Vagina (tissue), 2 donors: ENCODE measurements around the gene SNAP91. TPM values are rescaled to one million over a fixed set of nuclear protein-coding genes. Genes with fewer than 3 reads are reported as not detected.

Experiments used
- DNase-seq, 2 donors: peaks; one replicate each; pipeline ENCODE4 v3.0.0-alpha.2; 2017; ENCODE audit errors: extremely low spot score in 2 of 2
- H3K27ac ChIP-seq: fragments of 200-600 bp; sonication (generic); one replicate; pipeline ENCODE4 v1.5.1; 2019
- H3K27me3 ChIP-seq: fragments of 200-600 bp; sonication (generic); one replicate; pipeline ENCODE4 v1.5.1; 2019
- H3K36me3 ChIP-seq, 2 donors: fragments of 200-600 bp; sonication (generic); one replicate each; pipeline ENCODE4 v1.5.1; 2017 to 2019
- H3K4me1 ChIP-seq: fragments of 200-600 bp; sonication (generic); one replicate; pipeline ENCODE4 v1.5.1; 2019
- H3K4me3 ChIP-seq, 2 donors: fragments of 200-600 bp; sonication (generic); 1 replicate in 1 of 2; 2 replicates in 1 of 2; pipeline ENCODE4 v1.5.1; 2016 to 2019
- H3K9me3 ChIP-seq: fragments of 200-600 bp; sonication (generic); one replicate; pipeline ENCODE4 v1.5.1; 2019
- CTCF ChIP-seq, 3 experiments: fragments of 450-650 bp in 2 of 3; fragments of 200-600 bp in 1 of 3; sonication (generic) in 1 of 3; IDR thresholded peaks; one replicate each; pipeline ENCODE4 v1.5.1; 2017 to 2019; ENCODE audit warnings: antibody characterized with exemption in 3 of 3, mild to moderate bottlenecking in 2 of 3, moderate library complexity in 2 of 3
- POLR2A ChIP-seq, 2 donors: fragments of 450-650 bp; IDR thresholded peaks; one replicate each; pipeline ENCODE4 v1.6.1; 2017; ENCODE audit warnings: antibody characterized with exemption in 2 of 2, mild to moderate bottlenecking in 2 of 2, moderate library complexity in 2 of 2
- POLR2AphosphoS5 ChIP-seq, 2 donors: sonication (generic); formaldehyde crosslinking; IDR thresholded peaks; one replicate each; pipeline ENCODE4 v1.9.0; 2017; ENCODE audit warnings: antibody characterized with exemption in 2 of 2, mild to moderate bottlenecking in 2 of 2, low read depth in 1 of 2; ENCODE audit not compliant: insufficient read depth in 1 of 2
- intact Hi-C: fragments of 100-400 bp; cut with DNase I; formaldehyde crosslinking; loops from one replicate; pipeline ENCODE4 v1.15.1; 2023
- total RNA-seq: library from RNA; depleted of rRNA; stranded (reverse); fragments of >200 nt; gene quantifications from one replicate; pipeline ENCODE4 v1.2.3, GENCODE V29; 2016

SNAP91 gene
- total RNA-seq, 1 donor from 2014 or later = 4.7 TPM

- Histone ChIP-seq H3K4me3 (no peak overlapping the region), H3K36me3 (no peaks in the 10 kb centered on the region), H3K9me3 (no peaks in the 10 kb centered on the region), H3K4me1 (peaks cover 20% of the 10 kb centered on the region), H3K27me3 (peaks cover 7% of the 10 kb centered on the region), H3K27ac (no peak overlapping the region)
- DNase-seq = no peak
- intact Hi-C loops = no loop called here
- no peak for TF ChIP-seq POLR2A (IDR thresholded peaks at IDR 0.05)
- no peak for TF ChIP-seq CTCF (IDR thresholded peaks at IDR 0.05)
Observed at GRCh38 chr6:83711958-83712357, 3.1 kb upstream of the SNAP91 start.

GRCh38 chr6:83709748-83710050, 798 bp upstream of the SNAP91 start:
- H3K27me3 ChIP-seq = peaks cover 7% of the 10 kb centered on the region
- TF ChIP-seq CTCF (IDR thresholded peaks at IDR 0.05) = no peak
- no peak for TF ChIP-seq POLR2A (IDR thresholded peaks at IDR 0.05)
- no peak for TF ChIP-seq POLR2AphosphoS5 (IDR thresholded peaks at IDR 0.05; ENCODE audit: insufficient read depth in 1 of 2, low read depth in 1 of 2)

GRCh38 chr6:83708546-83708969, 343 bp downstream of the SNAP91 start:
- intact Hi-C loops = no loop called here
- no peaks in the 10 kb centered on the region for H3K9me3 ChIP-seq
- TF ChIP-seq POLR2A (IDR thresholded peaks at IDR 0.05) = no peak
- TF ChIP-seq CTCF (IDR thresholded peaks at IDR 0.05) = no peak
- TF ChIP-seq POLR2AphosphoS5 (IDR thresholded peaks at IDR 0.05; ENCODE audit: insufficient read depth in 1 of 2, low read depth in 1 of 2) = no peak
- H3K27me3 ChIP-seq = peaks cover 7% of the 10 kb centered on the region
- no peak overlapping the region for H3K27ac ChIP-seq
- DNase-seq = no peak
- no peaks in the 10 kb centered on the region for H3K36me3 ChIP-seq
- H3K4me3 ChIP-seq = peak overlapping the region; percentile 40 to 44
- H3K4me1 ChIP-seq = peaks cover 20% of the 10 kb centered on the region

More at GRCh38 chr6:83709748-83710050, 798 bp upstream of the SNAP91 start:
- no peak for DNase-seq
- Histone ChIP-seq H3K4me3 (no peak overlapping the region), H3K9me3 (no peaks in the 10 kb centered on the region), H3K27ac (no peak overlapping the region), H3K36me3 (no peaks in the 10 kb centered on the region), H3K4me1 (peaks cover 20% of the 10 kb centered on the region)
- intact Hi-C loops = no loop called here

GRCh38 chr6:83707829-83708545, 914 bp downstream of the SNAP91 start:
- Histone ChIP-seq H3K9me3 (no peaks in the 10 kb centered on the region), H3K27ac (no peak overlapping the region), H3K4me3 (peak overlapping the region; percentile 40 to 44), H3K4me1 (peaks cover 20% of the 10 kb centered on the region), H3K27me3 (peaks cover 7% of the 10 kb centered on the region), H3K36me3 (no peaks in the 10 kb centered on the region)
- TF ChIP-seq POLR2AphosphoS5 (IDR thresholded peaks at IDR 0.05; ENCODE audit: insufficient read depth in 1 of 2, low read depth in 1 of 2) = no peak
- TF ChIP-seq POLR2A (IDR thresholded peaks at IDR 0.05) = no peak
- DNase-seq = no peak
- intact Hi-C loops = no loop called here

GRCh38 chr6:83702749-83703148, 6.2 kb downstream of the SNAP91 start:
- Histone ChIP-seq H3K27me3 (no peaks in the 10 kb centered on the region), H3K4me1 (peaks cover 1% of the 10 kb centered on the region), H3K4me3 (no peak overlapping the region), H3K27ac (no peak overlapping the region), H3K36me3 (no peaks in the 10 kb centered on the region), H3K9me3 (no peaks in the 10 kb centered on the region)
- no peak for DNase-seq
- TF ChIP-seq CTCF (IDR thresholded peaks at IDR 0.05) (no peak), POLR2AphosphoS5 (IDR thresholded peaks at IDR 0.05; ENCODE audit: insufficient read depth in 1 of 2, low read depth in 1 of 2) (no peak), POLR2A (IDR thresholded peaks at IDR 0.05) (no peak)
- intact Hi-C loops = no loop called here
